H1 (cell line): ENCODE measurements around the gene KREMEN1. TPM values are rescaled to one million over a fixed set of nuclear protein-coding genes. Genes with fewer than 3 reads are reported as not detected.

Source experiments
- CTCF ChIA-PET: fragments of 300-600 bp; sonication (Branson Sonifier 250); formaldehyde crosslinking; loops from one replicate; lab custom pipeline; 2021; ENCODE audit not compliant: partially characterized antibody; lab: Charles Lee
- POLR2A ChIA-PET: fragments of 300-600 bp; sonication (Branson Sonifier 250); formaldehyde crosslinking; loops from one replicate; lab custom pipeline; 2021; ENCODE audit warnings: inconsistent platforms; ENCODE audit not compliant: partially characterized antibody; lab: Charles Lee
- DNase-seq, 2 experiments: peaks; one replicate each; pipeline versions ENCODE4 v3.0.0 to v3.0.0-alpha.2; 2010 to 2022; ENCODE audit warnings: low spot score in 2 of 2, low read depth in 1 of 2, mixed read lengths in 1 of 2
- FAIRE-seq: peaks from 2 replicates; lab custom pipeline; 2011; peaks lifted over from hg19 to GRCh38; lab: Jason Lieb, UNC
- H2AFZ ChIP-seq: 2 replicates; pipeline ENCODE4 v1.8.1; 2012; ENCODE audit warnings: low read length, inconsistent platforms
- H2AK5ac ChIP-seq: 2 replicates; pipeline ENCODE4 v1.6.1; 2013; ENCODE audit warnings: low read depth, low read length
- H2BK120ac ChIP-seq: replicated peaks from 2 replicates; pipeline ENCODE3; 2013; ENCODE audit warnings: low read depth, low read length, inconsistent platforms
- H2BK12ac ChIP-seq: 2 replicates; pipeline ENCODE4 v1.6.1; 2013; ENCODE audit warnings: low read depth, low read length
- H2BK15ac ChIP-seq: 2 replicates; pipeline ENCODE4 v1.6.1; 2013; ENCODE audit warnings: low read length
- H2BK20ac ChIP-seq: 2 replicates; pipeline ENCODE4 v1.6.1; 2013; ENCODE audit warnings: low read length
- H2BK5ac ChIP-seq: 2 replicates; pipeline ENCODE4 v1.6.1; 2013; ENCODE audit warnings: low read depth, low read length
- H3K14ac ChIP-seq: 2 replicates; pipeline ENCODE4 v1.6.1; 2013; ENCODE audit warnings: inconsistent platforms; ENCODE audit not compliant: insufficient read length
- H3K18ac ChIP-seq: 2 replicates; pipeline ENCODE4 v1.6.1; 2013; ENCODE audit warnings: low read length; ENCODE audit errors: extremely low read depth
- H3K23ac ChIP-seq: 2 replicates; pipeline ENCODE4 v1.6.1; 2013; ENCODE audit warnings: inconsistent platforms; ENCODE audit not compliant: insufficient read length
- H3K23me2 ChIP-seq: 2 replicates; pipeline ENCODE4 v1.6.1; 2013; ENCODE audit warnings: low read depth, low read length
- H3K27ac ChIP-seq: 2 replicates; pipeline ENCODE4 v1.6.1; 2011; ENCODE audit warnings: low read depth, low read length, inconsistent platforms
- H3K27me3 ChIP-seq, 4 experiments: replicated peaks in 1 of 4; 1 replicate in 1 of 4; 2 replicates in 3 of 4; pipeline versions ENCODE4 v1.6.1 to v1.8.1; 2011 to 2013; ENCODE audit warnings: low read length in 3 of 4, mild to moderate bottlenecking in 3 of 4, inconsistent platforms in 2 of 4, mixed read lengths in 2 of 4, moderate library complexity in 1 of 4; ENCODE audit not compliant: control insufficient read depth in 3 of 4, insufficient read depth in 3 of 4; ENCODE audit errors: extremely low read depth in 1 of 4
- H3K36me3 ChIP-seq, 4 experiments: 2 replicates each; pipeline versions ENCODE4 v1.6.1 to v1.8.1; 2011 to 2013; ENCODE audit warnings: mild to moderate bottlenecking in 4 of 4, low read length in 3 of 4, moderate library complexity in 2 of 4, control low read depth in 1 of 4, inconsistent platforms in 1 of 4; ENCODE audit not compliant: insufficient read depth in 4 of 4, control insufficient read depth in 2 of 4
- H3K4ac ChIP-seq: replicated peaks from 2 replicates; pipeline ENCODE3; 2013; ENCODE audit warnings: low read length, low read depth, mixed read lengths, inconsistent platforms; ENCODE audit not compliant: insufficient read length
- H3K4me1 ChIP-seq, 4 experiments: replicated peaks in 1 of 4; 1 replicate in 1 of 4; 2 replicates in 3 of 4; pipeline versions ENCODE4 v1.6.1 to v1.8.1; 2011 to 2013; ENCODE audit warnings: low read length in 3 of 4, inconsistent platforms in 2 of 4, mixed read lengths in 1 of 4; ENCODE audit not compliant: insufficient read depth in 4 of 4, control insufficient read depth in 3 of 4
- H3K4me2 ChIP-seq, 2 experiments: 2 replicates each; pipeline versions ENCODE4 v1.6.1 to v1.8.1; 2011 to 2013; ENCODE audit warnings: low read depth in 2 of 2, low read length in 2 of 2, control low read depth in 1 of 2, inconsistent platforms in 1 of 2, mild to moderate bottlenecking in 1 of 2; ENCODE audit not compliant: insufficient read depth in 1 of 2
- H3K4me3 ChIP-seq, 4 experiments: fragments of 200-600, 300-600 bp in 1 of 4; sonication (generic), shearing (Covaris generic), sonication (Bioruptor Twin) in 1 of 4; 2 replicates each; pipeline versions ENCODE4 v1.5.1 to v1.8.1; 2011 to 2016; ENCODE audit warnings: low read length in 4 of 4, low read depth in 3 of 4, control low read depth in 2 of 4, inconsistent platforms in 2 of 4, mild to moderate bottlenecking in 2 of 4, mixed read lengths in 1 of 4, moderate library complexity in 1 of 4; ENCODE audit not compliant: insufficient read depth in 2 of 4; ENCODE audit errors: extremely low read depth in 1 of 4
- H3K56ac ChIP-seq: replicated peaks from 2 replicates; pipeline ENCODE3; 2013; ENCODE audit warnings: low read depth, mild to moderate bottlenecking, mixed read lengths, low read length, inconsistent platforms; ENCODE audit not compliant: insufficient read length
- H3K79me1 ChIP-seq: 2 replicates; pipeline ENCODE4 v1.6.1; 2013; ENCODE audit warnings: low read depth, low read length, control low read depth
- H3K79me2 ChIP-seq, 2 experiments: 2 replicates each; pipeline versions ENCODE4 v1.6.1 to v1.8.1; 2012 to 2013; ENCODE audit warnings: low read length in 2 of 2, mild to moderate bottlenecking in 2 of 2, inconsistent platforms in 1 of 2; ENCODE audit not compliant: insufficient read depth in 2 of 2, control insufficient read depth in 1 of 2
- H3K9ac ChIP-seq, 4 experiments: replicated peaks in 1 of 4; 1 replicate in 1 of 4; 2 replicates in 3 of 4; pipeline versions ENCODE4 v1.6.1 to v1.8.1; 2011 to 2013; ENCODE audit warnings: low read depth in 3 of 4, low read length in 3 of 4, control low read depth in 2 of 4, mild to moderate bottlenecking in 2 of 4, moderate library complexity in 2 of 4, inconsistent platforms in 1 of 4; ENCODE audit errors: extremely low read depth in 1 of 4
- H3K9me3 ChIP-seq, 2 experiments: 2 replicates each; pipeline versions ENCODE4 v1.6.1 to v1.8.1; 2012 to 2013; ENCODE audit warnings: mild to moderate bottlenecking in 2 of 2, moderate library complexity in 2 of 2, control low read depth in 1 of 2, inconsistent platforms in 1 of 2, low read depth in 1 of 2, low read length in 1 of 2, mixed read lengths in 1 of 2; ENCODE audit not compliant: insufficient read depth in 2 of 2
- H4K20me1 ChIP-seq, 2 experiments: replicated peaks in 1 of 2; 2 replicates each; pipeline versions ENCODE3 to v1.8.1; 2011 to 2013; ENCODE audit warnings: inconsistent platforms in 2 of 2, low read length in 2 of 2, mild to moderate bottlenecking in 1 of 2; ENCODE audit not compliant: insufficient read depth in 2 of 2, control insufficient read depth in 1 of 2
- H4K5ac ChIP-seq: 2 replicates; pipeline ENCODE4 v1.6.1; 2013; ENCODE audit warnings: low read length, low read depth, mixed read lengths, inconsistent platforms; ENCODE audit not compliant: insufficient read length
- H4K8ac ChIP-seq: 2 replicates; pipeline ENCODE4 v1.8.0; 2013; ENCODE audit warnings: mild to moderate bottlenecking, moderate library complexity, low read length, inconsistent platforms; ENCODE audit not compliant: insufficient read depth; ENCODE audit errors: extremely low read depth
- H4K91ac ChIP-seq: replicated peaks from 2 replicates; pipeline ENCODE3; 2013; ENCODE audit warnings: low read length, mixed read lengths, inconsistent platforms; ENCODE audit not compliant: insufficient read length
- CEBPB ChIP-seq: IDR thresholded peaks from 2 replicates; pipeline ENCODE4 v1.6.1; 2012; ENCODE audit warnings: low read depth, low read length
- GABPA ChIP-seq: IDR thresholded peaks from 2 replicates; pipeline ENCODE4 v1.6.1; 2011; ENCODE audit warnings: mild to moderate bottlenecking, low read length, moderate library complexity, borderline replicate concordance; ENCODE audit not compliant: insufficient read depth
- JUN ChIP-seq: IDR thresholded peaks from 2 replicates; pipeline ENCODE4 v1.6.1; 2011; ENCODE audit warnings: low read depth, mild to moderate bottlenecking, improper control_type of control experiment, low read length
- WGBS, 2 experiments: shearing (Covaris generic) in 1 of 2; methylation state at CpG; one replicate each; pipeline versions ENCODE4 v1.1.6 to v1.1.7; 2013 to 2015; ENCODE audit warnings: low lambda C conversion rate in 2 of 2, mixed read lengths in 2 of 2, inconsistent platforms in 1 of 2, low coverage in 1 of 2, missing lambda C conversion rate in 1 of 2; ENCODE audit not compliant: insufficient replicate concordance in 2 of 2, insufficient coverage in 1 of 2, insufficient read length in 1 of 2; ENCODE audit errors: extremely low coverage in 1 of 2, missing lambda C conversion rate in 1 of 2; 5-methylcytosine and 5-hydroxymethylcytosine counted together
- polyA plus RNA-seq, 7 experiments: library from polyadenylated mRNA; depleted of rRNA in 3 of 7; stranded (reverse) in 5 of 7; unstranded in 2 of 7; fragments of >200 nt in 5 of 7; fragments of 200-250 nt in 2 of 7; gene quantifications; 1 replicate in 5 of 7; 2 replicates in 1 of 7; 4 replicates in 1 of 7; pipeline versions ENCODE4 v1.2.1 to v1.2.3, GENCODE V29; 2011 to 2013; ENCODE audit warnings: missing spikeins in 2 of 7, mixed read lengths in 2 of 7
- total RNA-seq: library from RNA; stranded (reverse); fragmentation: NEBNext Ultra II Directional; extraction: Animal tissue kit (Norgen Biotek cat#: 25700); gene quantifications from 2 replicates; pipeline ENCODE4 v1.2.1, GENCODE V29; 2021

The KREMEN1 gene
- total and polyA plus RNA-seq, 2 of the 8 experiments (the other 6 are each of a cell fraction or from before 2014, with no cell fraction given), result 2.1 to 3.2 TPM

DNA sequence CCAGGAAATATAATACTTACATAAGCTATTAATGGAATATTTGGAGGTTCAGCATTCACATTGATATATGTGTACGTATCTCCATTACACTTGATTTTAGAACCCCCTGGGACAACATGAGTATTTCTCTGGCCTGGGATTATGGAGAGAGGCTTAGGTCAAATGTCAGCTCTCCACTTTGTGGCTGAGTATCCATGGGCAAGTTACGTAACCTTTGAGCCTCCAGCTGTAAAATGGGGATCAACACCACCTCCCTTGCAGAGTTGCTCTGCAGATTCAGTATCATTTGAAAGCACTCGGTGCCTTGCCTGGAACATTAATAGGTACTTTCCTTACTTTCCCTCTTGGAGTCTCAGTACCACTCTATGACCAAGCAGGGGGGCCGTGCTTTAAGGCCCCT is 44.4 kb upstream of the KREMEN1 start:
- Histone ChIP-seq H4K8ac (no peak overlapping the region), H2AFZ (no peak overlapping the region), H3K23me2 (peaks cover 5% of the 10 kb centered on the region), H4K91ac (no peak overlapping the region), H3K4ac (no peak overlapping the region), H3K79me2 (peaks cover 0 to 18% of the 10 kb centered on the region in 2 experiments; a peak in 1 of 4 replicates), H3K9me3 (no peaks in the 10 kb centered on the region), H4K20me1 (peaks cover 0 to 3% of the 10 kb centered on the region in 2 experiments), H3K14ac (no peak overlapping the region), H3K4me1 (peaks cover 11 to 20% (median 16%) of the 10 kb centered on the region in 4 experiments), H3K18ac (no peak overlapping the region), H2BK20ac (no peak overlapping the region), H2BK120ac (no peak overlapping the region), H4K5ac (no peak overlapping the region), H2BK12ac (no peak overlapping the region), H3K9ac (no peak overlapping the region), H2AK5ac (no peak overlapping the region), H2BK5ac (no peak overlapping the region), H3K27me3 (no peaks in the 10 kb centered on the region), H3K4me3 (no peak overlapping the region), H3K79me1 (peaks cover 8% of the 10 kb centered on the region; the same call in 1 of the 2 replicates), H3K27ac (no peak overlapping the region), H3K4me2 (no peak overlapping the region), H3K56ac (no peak overlapping the region), H3K36me3 (0 out of 8 replicates have a peak, but pooled peaks cover 0 to 2% (median 0%) of the 10 kb centered on the region in 4 experiments), H3K23ac (no peak overlapping the region), H2BK15ac (0 out of 2 replicates have a peak overlapping the region, but pooled peaks have one; percentile 7)
- POLR2A ChIA-PET, result interaction anchor here (0.6 to 3.4 kb wide), 3 partner anchors 11 to 129 kb away, joined by 3 to 16 read pairs (median 3); no protein-coding TSS in a partner anchor
- DNase-seq (no peak), FAIRE-seq (no peak)
- 91% methylated on average over 4 of the region's 4 CpGs; no CpG with 5 or more reads in 1 of the 2 experiments for WGBS, 2 experiments
- TF ChIP-seq GABPA (no peak), JUN (no peak), CEBPB (0 out of 2 replicates have a peak, but pooled peaks have one; percentile 4)
- CTCF ChIA-PET, result interaction anchor here (0.9 to 7.1 kb wide), 4 partner anchors 9 to 173 kb away, joined by 3 to 37 read pairs (median 4); no protein-coding TSS in a partner anchor
